ENCODE measurements around the gene ANP32E. TPM values are rescaled to one million over a fixed set of nuclear protein-coding genes. Genes with fewer than 3 reads are reported as not detected.

ANP32E gene
- total and polyA plus RNA-seq, 2 of the 13 experiments (the other 11 are each of a cell fraction or from before 2014, with no cell fraction given), result 10.3 to 53.0 TPM

- TF ChIP-seq ZNF451 (CRISPR knock-in tag; IDR thresholded peaks at IDR 0.05) (no peak), TERF1 (CRISPR knock-in tag; IDR thresholded peaks at IDR 0.05) (no peak), ZNF569 (CRISPR knock-in tag; IDR thresholded peaks at IDR 0.05; ENCODE audit: borderline replicate concordance) (no peak), CHD4 (IDR thresholded peaks at IDR 0.05; ENCODE audit: borderline replicate concordance, low read length) (no peak), ZNF282 (IDR thresholded peaks at IDR 0.05; ENCODE audit: partially characterized antibody) (no peak), ZNF543 (CRISPR knock-in tag; IDR thresholded peaks at IDR 0.05) (no peak), DR1 (CRISPR knock-in tag; IDR thresholded peaks at IDR 0.05) (no peak), GABPB1 (CRISPR knock-in tag; IDR thresholded peaks at IDR 0.05) (peak; percentile 57; the same call in 1 of the 2 replicates), SATB2 (CRISPR knock-in tag; IDR thresholded peaks at IDR 0.05) (no peak), ZFP37 (CRISPR knock-in tag; IDR thresholded peaks at IDR 0.05; ENCODE audit: borderline replicate concordance) (no peak; the same call in 1 of the 2 replicates), HOXA5 (CRISPR knock-in tag; IDR thresholded peaks at IDR 0.05) (peak; percentile 23; the same call in 1 of the 2 replicates), MYNN (CRISPR knock-in tag; IDR thresholded peaks at IDR 0.05; ENCODE audit: low read depth) (no peak), ZNF329 (CRISPR knock-in tag; IDR thresholded peaks at IDR 0.05; ENCODE audit: low read depth) (0 out of 2 replicates have a peak, but pooled peaks have one; percentile 66), ZNF678 (CRISPR knock-in tag; IDR thresholded peaks at IDR 0.05) (no peak; the same call in 1 of the 2 replicates), ZNF33A (CRISPR knock-in tag; IDR thresholded peaks at IDR 0.05; ENCODE audit: borderline replicate concordance) (peak; percentile 14; the same call in 1 of the 2 replicates), PLRG1 (conservative IDR thresholded peaks at IDR 0.05) (no peak)
- TF ChIP-seq, protein P1, sequence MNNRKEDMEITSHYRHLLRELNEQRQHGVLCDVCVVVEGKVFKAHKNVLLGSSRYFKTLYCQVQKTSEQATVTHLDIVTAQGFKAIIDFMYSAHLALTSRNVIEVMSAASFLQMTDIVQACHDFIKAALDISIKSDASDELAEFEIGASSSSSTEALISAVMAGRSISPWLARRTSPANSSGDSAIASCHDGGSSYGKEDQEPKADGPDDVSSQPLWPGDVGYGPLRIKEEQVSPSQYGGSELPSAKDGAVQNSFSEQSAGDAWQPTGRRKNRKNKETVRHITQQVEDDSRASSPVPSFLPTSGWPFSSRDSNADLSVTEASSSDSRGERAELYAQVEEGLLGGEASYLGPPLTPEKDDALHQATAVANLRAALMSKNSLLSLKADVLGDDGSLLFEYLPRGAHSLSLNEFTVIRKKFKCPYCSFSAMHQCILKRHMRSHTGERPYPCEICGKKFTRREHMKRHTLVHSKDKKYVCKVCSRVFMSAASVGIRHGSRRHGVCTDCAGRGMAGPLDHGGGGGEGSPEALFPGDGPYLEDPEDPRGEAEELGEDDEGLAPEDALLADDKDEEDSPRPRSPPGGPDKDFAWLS (CRISPR knock-in tag; IDR thresholded peaks at IDR 0.05; ENCODE audit: borderline replicate concordance), result no peak
- TF ChIP-seq, protein P2, sequence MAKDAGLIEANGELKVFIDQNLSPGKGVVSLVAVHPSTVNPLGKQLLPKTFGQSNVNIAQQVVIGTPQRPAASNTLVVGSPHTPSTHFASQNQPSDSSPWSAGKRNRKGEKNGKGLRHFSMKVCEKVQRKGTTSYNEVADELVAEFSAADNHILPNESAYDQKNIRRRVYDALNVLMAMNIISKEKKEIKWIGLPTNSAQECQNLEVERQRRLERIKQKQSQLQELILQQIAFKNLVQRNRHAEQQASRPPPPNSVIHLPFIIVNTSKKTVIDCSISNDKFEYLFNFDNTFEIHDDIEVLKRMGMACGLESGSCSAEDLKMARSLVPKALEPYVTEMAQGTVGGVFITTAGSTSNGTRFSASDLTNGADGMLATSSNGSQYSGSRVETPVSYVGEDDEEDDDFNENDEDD (CRISPR knock-in tag; IDR thresholded peaks at IDR 0.05; ENCODE audit: borderline replicate concordance), result peak; percentile 63; the same call in 1 of the 2 replicates
- TF ChIP-seq, protein P3, sequence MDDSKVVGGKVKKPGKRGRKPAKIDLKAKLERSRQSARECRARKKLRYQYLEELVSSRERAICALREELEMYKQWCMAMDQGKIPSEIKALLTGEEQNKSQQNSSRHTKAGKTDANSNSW (CRISPR knock-in tag; IDR thresholded peaks at IDR 0.05; ENCODE audit: borderline replicate concordance), result no peak
- TF ChIP-seq, protein P4, sequence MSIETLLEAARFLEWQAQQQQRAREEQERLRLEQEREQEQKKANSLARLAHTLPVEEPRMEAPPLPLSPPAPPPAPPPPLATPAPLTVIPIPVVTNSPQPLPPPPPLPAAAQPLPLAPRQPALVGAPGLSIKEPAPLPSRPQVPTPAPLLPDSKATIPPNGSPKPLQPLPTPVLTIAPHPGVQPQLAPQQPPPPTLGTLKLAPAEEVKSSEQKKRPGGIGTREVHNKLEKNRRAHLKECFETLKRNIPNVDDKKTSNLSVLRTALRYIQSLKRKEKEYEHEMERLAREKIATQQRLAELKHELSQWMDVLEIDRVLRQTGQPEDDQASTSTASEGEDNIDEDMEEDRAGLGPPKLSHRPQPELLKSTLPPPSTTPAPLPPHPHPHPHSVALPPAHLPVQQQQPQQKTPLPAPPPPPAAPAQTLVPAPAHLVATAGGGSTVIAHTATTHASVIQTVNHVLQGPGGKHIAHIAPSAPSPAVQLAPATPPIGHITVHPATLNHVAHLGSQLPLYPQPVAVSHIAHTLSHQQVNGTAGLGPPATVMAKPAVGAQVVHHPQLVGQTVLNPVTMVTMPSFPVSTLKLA (IDR thresholded peaks at IDR 0.05), result no peak
- TF ChIP-seq, protein P5, sequence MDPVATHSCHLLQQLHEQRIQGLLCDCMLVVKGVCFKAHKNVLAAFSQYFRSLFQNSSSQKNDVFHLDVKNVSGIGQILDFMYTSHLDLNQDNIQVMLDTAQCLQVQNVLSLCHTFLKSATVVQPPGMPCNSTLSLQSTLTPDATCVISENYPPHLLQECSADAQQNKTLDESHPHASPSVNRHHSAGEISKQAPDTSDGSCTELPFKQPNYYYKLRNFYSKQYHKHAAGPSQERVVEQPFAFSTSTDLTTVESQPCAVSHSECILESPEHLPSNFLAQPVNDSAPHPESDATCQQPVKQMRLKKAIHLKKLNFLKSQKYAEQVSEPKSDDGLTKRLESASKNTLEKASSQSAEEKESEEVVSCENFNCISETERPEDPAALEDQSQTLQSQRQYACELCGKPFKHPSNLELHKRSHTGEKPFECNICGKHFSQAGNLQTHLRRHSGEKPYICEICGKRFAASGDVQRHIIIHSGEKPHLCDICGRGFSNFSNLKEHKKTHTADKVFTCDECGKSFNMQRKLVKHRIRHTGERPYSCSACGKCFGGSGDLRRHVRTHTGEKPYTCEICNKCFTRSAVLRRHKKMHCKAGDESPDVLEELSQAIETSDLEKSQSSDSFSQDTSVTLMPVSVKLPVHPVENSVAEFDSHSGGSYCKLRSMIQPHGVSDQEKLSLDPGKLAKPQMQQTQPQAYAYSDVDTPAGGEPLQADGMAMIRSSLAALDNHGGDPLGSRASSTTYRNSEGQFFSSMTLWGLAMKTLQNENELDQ (CRISPR knock-in tag; IDR thresholded peaks at IDR 0.05; ENCODE audit: borderline replicate concordance), result no peak
Measured at GRCh38 chr1:150234566-150235293, 1.2 kb downstream of the ANP32E start (continued).
